SK-N-SH (cell line): ENCODE data around the gene SNX9.

ENCODE experiments used
- CTCF ChIP-seq: fragments of 200-600 bp; sonication (generic); IDR thresholded peaks from 2 replicates; pipeline ENCODE4 v1.6.1; 2017; ENCODE audit warnings: antibody characterized with exemption, mild to moderate bottlenecking, moderate library complexity
- FOXM1 ChIP-seq: IDR thresholded peaks from 2 replicates; pipeline ENCODE4 v1.4.0; 2012; ENCODE audit warnings: low read depth, mild to moderate bottlenecking
- MEF2A ChIP-seq: IDR thresholded peaks from 2 replicates; pipeline ENCODE4 v1.4.0; 2012; ENCODE audit warnings: low read depth, borderline replicate concordance
- PBX3 ChIP-seq: IDR thresholded peaks from 2 replicates; pipeline ENCODE4; 2012
- POLR2AphosphoS5 ChIP-seq: IDR thresholded peaks from 2 replicates; pipeline ENCODE4 v1.6.1; 2012; ENCODE audit warnings: low read depth, low read length
- RCOR1 ChIP-seq: fragments of 150-350 bp; IDR thresholded peaks from 2 replicates; pipeline ENCODE4 v1.6.1; 2017; ENCODE audit warnings: antibody characterized with exemption, low read length
- REST ChIP-seq: IDR thresholded peaks from 2 replicates; pipeline ENCODE4 v1.6.1; 2012; ENCODE audit warnings: mild to moderate bottlenecking, low read depth, low read length, moderate library complexity

GRCh38 chr6:157867981-157868380 lies 44.9 kb downstream of the SNX9 start:
- TF ChIP-seq CTCF (no peak), MEF2A (no peak), REST (no peak), PBX3 (no peak), FOXM1 (no peak), RCOR1 (no peak), POLR2AphosphoS5 (no peak)
